NCI-H146 treated with DMSO at 0.1 percent for 48 hours (cell line): ENCODE measurements around the gene NKX3-2.

Experiments
- DNase-seq: peaks from one replicate; lab custom pipeline; 2025; ENCODE audit not compliant: unreplicated experiment; lab: John Stamatoyannopoulos, UW

NKX3-2 gene

DNA sequence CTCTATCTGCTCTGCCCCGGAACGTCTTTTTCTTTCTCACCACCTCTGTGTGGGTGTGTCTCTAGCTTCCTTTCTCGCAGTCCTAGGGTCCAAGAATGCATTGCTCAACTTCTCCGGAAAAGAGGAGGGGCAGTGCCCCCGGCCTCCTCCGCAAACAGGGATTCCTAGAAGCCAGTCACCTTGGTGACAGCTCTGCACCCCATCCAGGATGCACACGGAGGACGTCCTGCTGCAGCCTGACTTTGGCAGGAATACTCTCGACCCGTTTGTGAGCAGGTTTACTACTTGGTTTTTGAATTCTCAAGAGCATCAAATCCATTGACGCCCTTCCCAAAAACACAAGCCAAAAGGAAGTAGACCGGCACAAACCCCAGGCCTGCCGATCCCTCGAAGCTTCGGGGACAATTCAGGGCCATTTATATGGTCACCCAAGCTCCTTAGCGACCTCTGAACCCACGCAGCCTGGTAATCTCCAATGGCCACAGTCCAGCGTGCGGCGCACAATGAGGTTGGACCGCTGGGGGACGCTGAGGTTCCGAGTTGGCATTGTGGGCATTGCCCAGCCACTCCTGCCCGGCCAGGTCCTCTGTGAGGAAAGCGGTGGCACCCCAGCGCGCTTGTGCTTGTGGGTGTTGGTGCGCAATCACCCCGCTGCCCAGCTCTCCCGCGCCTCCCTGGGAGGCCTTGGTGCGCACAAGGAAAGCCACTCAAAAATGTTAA is 9.8 kb downstream of the NKX3-2 start:
- no peak for DNase-seq

DNA sequence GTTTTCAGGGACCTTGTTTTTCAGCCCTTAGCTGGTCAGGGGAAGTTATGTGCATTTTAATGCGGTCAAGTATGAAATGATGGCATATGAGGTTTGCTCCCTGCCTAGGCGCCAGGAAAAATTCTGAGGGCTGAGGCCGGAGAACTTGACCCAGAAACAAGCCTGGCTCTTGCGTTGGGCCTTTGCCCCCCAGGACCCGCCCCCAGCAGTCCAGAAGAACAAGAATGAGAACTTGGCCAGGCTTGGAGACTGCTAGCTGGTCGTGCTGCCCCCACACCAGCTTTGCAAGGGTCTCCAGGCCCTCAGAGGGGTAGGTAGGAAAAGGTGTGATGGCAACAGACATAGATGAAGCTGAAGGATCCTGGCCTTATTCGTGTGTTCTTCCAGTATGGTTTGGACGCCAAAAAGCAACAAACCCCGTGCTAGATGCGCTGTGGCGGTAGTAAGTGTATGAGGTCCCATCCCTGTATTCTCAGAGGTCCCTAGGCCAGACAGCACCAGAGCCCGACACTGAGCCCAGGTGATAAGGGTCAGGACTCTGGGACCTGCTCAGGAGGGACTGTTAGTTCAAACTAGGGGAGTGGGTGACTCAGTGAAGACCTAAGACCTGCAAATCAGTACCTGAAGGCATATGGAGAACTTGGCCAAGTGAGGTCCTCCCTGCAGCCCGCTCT is 10.5 kb downstream of the NKX3-2 start:
- DNase-seq = no peak

DNA sequence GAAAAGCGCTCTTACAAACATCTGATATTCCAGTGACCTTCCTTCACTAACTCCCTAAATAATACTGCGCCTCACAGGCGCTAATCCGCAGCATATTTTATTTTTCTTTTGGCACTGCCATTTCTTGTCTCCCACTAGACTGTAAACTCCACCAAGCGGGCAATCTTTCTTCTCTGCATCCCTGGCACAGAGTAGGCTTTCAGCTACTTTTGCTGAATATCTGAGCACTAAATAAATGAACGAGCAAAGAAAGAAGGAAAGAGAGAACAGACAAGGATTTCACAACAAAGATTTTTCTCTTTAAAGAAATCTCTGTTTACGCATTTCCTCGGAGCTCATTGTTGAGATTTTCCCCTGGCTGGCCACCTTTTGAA is 12.7 kb downstream of the NKX3-2 start:
- DNase-seq = no peak

GRCh38 chr4:13530823-13531624 is 13.3 kb downstream of the NKX3-2 start:
- DNase-seq = no peak

DNA sequence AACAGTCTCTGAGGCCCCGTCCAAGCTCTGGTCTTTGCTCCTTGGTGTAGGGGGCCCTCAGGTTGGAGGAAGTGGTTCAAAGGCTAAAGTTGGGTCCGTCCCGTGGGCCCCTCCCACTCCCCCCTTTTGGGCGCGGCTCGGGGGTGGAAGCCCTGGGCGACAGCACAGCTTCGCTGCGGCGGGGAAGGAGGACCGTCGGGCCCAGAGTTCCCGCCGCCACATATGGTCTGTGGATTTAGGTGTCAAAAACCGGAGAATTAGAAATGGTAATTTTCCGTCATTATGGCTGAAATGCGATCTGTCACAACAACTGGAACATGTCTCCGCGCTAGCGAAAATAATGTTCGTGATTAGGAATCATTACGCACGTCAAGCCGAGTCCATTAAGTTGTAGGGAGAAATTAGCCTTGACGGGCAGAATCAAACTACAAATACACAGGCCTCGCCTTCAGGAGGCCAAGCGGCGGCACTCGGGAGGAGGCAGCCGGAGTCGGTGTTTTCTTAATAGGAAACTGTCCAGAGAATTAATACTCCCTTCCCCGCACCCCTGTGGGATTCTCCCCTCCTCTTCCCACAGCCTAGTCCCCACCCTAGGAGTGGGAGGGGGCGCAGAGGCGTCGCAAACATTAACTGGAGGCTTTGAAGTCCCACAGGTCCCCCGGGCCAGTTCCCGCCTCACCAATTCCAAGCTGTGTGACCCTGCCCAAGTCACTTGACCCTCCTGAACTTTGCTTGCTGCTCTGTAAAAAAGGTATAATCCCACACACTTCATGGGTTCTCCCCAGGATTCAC is 15.0 kb downstream of the NKX3-2 start:
- DNase-seq = no peak

GRCh38 chr4:13528821-13529127 is 15.5 kb downstream of the NKX3-2 start:
- no peak for DNase-seq

DNA sequence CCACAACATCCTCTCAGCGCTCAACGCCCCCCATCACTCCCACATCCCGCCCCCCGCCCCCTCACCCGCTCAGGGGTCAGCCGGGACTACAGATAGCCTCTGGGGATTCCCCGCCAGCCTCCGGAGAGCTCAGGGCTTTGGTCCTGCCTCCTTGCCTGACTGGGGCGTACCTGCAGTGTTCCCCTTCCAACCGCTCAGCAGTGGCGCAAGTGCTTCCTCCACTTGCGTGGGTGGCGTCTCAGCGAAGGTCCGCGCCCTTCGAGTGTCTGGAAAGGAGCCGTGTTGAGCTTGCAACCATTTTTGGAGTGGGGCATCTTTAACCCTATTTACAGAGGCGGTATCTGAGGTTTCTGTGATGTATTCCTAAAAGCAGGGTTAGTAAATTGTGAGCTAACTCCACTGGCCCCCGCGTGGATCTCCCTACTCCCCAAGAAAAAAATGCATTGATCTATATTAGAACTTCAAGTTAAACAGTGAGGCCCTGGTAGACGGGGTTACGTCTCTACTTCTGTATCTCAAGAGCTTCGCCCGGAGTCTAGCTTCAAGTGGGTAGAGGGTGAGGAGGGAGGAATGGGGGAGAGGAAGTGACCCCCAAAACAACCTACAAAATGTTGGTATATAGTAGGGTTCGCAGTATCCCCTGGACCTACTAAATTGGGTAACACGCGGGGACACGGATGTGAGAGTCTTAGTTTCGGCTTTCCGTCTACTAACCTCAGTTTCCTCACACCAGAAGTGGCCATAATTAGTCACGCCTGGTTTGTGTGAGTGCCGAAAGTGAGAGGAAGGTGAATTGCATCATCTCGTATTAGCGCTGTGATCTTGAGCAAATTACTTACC is 16.1 kb downstream of the NKX3-2 start:
- DNase-seq = no peak

DNA sequence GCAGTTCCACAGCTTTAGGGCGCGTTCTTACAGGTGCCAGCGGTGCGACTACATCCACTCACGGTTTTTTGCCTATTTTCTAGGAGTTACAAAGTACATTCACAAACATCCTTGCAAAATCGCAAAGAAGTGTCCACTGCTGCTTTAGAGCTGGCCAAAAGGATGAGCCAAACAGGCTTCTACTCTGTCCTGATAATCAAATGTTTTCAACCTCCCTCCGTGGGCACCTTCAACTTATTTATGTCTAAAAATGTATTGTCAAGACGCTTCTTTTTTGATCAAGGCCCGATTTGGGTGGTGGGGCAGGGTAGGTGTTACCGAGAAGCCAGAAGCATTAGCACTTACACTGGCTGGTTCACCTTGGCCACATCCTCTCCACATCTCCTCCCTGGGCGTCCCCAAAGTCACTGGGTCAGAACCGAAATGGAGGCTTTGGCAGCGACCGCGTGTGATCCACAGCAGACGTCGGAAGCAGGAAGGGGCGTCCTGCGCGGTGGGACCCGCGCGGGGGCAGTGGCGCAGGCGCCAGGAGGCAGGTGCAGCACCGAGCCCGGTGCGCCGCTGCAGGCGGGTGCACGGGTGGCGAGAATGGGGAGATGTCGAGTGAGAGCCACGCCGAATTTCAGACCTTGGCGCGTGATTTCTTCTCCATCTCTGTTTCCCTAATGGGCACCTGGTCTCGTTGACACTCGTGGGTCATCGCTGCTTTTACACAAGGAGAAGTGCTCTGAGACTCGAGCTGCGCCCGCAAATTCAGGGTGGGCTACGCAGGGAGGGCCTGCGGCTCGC is 16.9 kb downstream of the NKX3-2 start:
- no peak for DNase-seq

GRCh38 chr4:13526658-13527057 is 17.6 kb downstream of the NKX3-2 start:
- DNase-seq = no peak

DNA sequence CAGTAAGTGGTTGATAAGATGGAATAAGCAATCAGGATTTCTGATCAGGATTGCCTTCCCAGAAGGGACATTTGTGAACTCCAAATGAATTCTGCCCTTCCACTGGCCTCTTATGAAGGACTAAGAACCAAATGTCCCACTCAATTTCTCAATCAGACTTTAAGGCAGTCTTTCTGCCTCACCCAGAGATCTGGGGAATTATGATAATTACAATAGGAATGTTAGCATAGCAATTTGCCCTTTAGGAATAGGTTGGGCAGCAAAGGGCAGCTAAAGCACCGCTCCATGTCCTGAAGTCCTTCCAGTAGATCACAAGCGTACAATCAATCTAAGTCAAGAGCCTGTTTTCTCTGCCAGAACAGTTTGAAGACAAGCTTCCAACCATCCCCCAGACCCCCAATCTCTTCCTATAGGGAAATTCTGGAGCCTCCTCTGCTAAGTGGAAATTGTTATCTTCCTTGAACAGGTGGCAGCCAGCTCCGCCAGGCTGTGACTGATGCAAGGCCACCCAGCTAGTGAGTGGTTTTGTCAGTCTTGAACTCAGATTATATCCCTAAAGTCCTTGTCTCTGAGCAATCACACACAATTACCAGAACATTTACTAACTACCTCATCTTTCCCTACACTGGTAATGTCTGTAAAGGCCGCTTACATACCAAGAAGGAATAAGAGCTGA is 18.6 kb downstream of the NKX3-2 start:
- DNase-seq = no peak

- DNase-seq = no peak
These were observed 19.6 kb downstream of the NKX3-2 start for GRCh38 chr4:13524504-13525243.

- DNase-seq = no peak
These were observed 20.5 kb downstream of the NKX3-2 start for GRCh38 chr4:13523591-13524503.

DNA sequence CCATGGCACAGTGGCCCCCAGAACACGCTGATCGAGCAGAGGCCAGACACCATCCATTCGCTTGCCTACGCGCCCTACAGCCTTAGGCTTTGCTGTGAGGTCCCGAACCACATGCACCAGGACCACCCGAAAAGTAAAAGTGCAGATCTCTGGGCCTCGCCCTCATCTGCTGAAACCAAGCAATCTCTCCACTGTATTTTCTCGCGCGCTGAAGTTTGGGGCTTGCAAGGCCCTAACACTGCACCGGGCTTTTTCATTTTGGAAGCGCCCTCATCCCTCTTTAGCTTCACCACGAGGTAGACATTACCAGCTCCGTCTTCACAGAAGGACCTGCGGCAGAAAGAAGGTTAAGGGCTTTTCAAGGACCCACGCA is 21.2 kb downstream of the NKX3-2 start:
- no peak for DNase-seq

DNA sequence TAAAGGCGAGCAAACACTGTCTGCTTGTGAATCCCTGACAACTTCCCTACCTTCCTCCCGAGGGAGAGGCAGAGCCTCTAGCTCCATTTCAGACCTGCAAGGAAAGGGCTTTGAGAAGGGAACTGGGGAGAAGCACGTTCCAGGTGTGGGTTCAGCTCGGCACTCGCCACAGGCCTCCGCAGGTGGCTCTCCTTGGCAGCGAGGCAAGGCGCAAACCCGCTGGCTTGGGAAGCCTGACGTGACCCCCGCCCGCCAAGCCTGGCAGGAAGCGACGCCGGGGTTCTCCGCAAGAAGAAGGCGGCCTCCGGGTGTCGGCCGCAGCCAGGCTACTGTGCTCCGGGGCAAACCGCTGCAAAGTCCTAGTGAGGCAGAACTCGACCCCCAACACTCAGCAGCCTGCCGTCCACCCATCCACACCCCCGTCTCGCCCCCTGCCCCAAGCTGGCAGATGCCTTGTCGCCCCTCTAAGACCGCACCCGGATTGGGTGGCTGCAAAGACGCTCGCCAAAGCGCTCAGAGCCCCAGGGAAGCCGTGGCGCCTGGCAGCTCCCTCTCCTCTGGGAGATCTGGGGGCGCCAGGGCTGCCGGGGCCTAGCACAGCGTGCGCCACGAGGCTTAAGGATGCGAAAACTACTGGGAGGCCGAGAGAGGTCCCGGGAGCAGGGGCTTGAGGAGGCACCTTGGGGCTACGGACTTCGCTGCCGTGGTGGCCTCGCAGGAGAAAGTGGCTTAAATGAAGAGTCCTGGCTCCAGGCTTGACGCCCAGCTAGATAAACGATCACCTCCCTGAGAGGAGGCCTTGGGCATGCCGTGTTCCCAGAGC is 21.8 kb downstream of the NKX3-2 start:
- no peak for DNase-seq

- DNase-seq = no peak
These were observed 23.3 kb downstream of the NKX3-2 start for GRCh38 chr4:13521047-13521446.

GRCh38 chr4:13516315-13516860 is 27.9 kb downstream of the NKX3-2 start:
- no peak for DNase-seq
